ENCODE data around the gene SHMT2.

The SHMT2 gene

DNA sequence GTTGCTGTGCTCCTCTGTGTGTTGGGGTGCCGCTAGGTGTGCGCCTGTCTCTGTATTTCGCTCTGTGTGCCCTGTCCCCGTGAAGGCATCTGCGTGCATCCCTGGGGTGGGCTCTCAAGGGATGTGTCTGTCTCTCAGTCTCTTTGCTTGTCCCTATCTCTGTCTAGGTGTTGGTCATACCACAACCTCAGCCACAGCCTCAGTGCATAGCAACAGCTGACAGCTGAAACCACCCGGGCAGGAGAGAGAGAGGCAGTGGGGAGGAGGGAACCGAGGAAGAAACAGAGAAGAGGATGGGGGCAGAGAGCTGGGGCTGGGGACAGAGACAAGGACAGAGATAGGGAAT, 13.9 kb upstream of the SHMT2 start:
- no peak for DNase-seq

DNA sequence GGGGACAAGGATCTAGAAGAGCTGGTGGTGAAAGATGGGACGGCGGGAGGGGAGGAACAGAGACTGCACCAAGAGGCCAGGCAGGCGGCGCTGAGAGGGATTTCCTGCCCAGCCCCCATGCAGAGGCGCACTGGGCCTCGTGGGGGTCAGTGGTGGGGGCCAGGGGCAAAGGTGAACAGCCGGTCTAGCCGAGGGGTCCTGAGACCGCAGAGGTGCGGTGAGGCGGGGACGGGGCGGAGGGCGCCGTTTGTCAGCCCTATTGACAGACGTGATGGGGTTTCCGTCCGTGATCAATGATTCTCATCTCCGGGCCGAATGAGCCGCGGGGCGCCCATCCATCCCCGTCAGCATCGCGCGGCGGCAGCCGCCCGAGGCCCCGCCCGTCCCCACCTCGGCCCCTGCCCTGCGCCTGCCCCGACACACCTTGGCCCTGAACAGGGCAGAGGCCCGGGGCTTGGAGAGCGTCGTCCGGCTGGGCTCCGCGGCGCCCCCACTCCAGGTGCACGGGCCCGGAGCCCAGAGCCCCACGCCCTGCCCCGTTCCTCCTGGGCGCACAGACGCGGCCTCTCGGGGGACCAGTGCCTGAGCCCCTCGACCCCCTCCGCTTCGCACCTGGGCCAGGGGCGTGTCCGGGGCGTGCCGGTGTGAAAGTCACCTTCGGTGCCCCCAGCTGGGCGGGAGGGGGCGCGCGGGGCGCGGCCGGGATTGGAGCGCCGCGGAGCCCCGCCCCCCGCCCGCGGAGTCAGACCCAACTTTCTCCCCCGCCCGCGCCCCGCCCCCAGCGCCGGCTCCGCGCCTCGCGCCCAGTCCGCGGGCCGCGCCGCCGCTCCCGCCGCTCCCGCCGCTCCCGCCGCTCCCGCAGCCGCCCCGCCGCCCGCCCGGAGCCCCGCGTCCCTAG, 13.2 kb upstream of the SHMT2 start, which contains the start of gene NXPH4:
NXPH4 (plus strand) TSS at position 781 of the 898 bp plus-strand sequence. CDS start 176 bp downstream, outside the sequence.
- no peak for DNase-seq

DNA sequence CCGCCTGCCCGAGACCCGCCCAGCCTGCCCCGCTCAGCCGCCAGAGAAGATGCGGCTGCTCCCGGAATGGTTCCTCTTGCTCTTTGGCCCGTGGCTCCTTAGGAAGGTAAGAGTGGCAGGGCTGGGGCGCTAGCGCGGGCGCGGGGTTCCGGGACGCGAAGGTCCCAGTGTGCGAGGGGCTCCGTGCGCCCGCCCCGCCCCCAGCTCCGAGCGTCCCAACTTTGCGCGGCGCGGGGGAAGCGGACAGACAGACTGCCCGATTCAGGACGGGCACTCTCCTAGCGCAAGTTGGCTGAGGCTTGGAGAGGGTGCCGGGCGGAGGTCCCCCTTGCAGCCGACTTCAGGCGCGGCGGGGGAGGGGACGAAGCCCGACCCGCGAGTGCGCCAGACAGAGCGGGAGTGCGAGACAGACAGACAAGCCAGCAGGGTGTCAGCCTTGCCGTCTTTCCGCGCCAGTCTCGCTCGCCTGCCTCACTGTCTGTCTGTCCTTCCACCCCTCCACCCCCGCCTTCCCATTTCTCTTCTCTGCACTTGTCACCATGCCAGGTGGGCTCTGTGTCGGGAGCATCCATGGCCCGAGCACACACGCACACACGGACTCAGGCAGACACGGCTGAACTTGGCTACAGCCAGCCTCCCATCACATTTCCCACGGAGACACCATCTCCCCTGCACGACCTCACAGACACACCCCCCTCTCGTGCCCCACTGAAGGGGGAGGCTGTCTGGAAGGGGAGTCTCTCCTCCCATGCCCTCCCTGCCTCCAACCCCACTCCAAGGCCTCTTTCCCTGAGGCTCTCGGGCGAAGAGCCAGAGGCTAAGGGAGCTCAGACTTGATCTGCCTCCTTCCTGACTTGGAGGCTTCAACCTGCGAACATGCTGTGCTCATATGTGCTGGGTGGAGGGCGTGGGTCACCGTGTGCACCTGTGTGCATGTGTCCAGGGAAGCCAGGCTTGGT, 12.3 kb upstream of the SHMT2 start:
- no peak for DNase-seq

DNA sequence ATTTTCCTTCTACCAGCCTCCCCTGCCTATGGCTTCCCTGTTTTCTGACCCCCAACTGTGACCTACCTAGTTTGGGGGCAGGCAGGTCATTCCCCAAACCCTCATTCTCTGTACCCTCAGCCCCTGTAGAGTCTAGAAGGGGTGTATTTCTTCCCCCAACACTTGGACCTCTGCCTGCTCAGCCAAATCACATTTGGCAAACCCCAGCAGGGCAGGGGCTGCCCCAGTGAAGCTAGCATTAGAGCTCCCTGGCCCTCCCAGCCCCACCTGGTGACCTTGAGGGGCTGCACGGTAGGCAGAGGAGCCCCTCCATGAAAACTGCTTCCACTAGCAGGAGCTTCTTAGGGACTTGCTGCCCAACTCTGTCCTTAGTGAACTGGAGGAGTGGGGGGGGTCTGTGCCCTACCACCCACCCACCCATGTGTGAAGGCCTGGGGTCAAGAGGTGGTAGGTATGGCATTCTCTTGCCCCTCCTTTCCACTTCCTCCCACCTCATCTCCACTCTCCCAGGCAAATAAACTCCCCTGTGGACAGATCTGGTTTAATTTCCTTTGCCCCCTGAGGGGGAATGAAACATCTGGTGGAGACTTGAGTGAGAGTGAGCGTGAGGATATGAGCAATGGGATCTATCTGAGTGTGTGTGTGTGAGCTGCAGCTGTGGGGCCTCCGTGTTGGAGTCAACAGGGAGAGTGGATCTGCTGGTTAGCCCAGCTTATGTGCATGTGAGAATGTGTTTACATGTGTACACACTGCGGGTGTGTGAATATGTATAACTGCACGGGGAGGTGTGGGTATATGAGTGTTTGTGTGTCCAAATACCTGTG, 11.3 kb upstream of the SHMT2 start:
- DNase-seq: no peak

DNA sequence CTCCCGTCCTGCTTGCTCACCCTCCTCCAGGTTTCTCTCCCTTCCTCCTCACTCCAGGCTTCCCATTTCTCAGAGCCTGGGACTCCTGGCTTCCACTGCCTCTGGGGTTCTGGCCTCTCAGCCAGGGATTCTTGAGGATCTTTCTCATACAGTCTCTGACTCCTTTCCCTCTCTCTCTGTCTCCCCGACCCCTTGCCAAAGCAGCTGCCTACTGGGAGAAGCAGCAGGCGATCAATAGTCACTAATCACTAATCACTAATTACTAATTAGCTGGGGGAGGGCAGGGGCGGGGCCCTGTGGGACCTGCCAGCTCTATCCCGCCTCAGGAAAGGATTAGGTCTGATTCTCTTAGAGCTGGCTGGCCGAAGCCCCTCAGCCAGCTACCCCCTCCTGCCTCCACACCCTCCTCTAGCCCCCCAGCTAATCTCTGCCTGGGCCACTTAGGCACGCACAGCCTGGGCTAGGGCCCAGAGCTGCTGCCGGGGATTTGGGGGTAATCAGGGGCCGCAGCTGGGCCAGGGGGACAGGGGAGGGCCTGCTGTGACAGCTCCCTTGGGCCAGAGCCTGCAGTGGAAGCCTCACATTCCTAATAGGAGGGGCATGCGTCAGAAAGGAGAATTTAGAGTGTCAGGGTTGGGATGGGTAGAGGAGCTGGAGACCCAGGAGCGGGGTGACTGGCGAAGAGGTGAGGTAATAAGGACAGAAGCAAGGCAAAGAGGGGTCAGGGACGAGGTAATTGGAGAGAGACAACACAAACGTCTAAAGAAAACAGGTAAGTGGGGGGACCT, 10.1 kb upstream of the SHMT2 start:
- DNase-seq: no peak

DNA sequence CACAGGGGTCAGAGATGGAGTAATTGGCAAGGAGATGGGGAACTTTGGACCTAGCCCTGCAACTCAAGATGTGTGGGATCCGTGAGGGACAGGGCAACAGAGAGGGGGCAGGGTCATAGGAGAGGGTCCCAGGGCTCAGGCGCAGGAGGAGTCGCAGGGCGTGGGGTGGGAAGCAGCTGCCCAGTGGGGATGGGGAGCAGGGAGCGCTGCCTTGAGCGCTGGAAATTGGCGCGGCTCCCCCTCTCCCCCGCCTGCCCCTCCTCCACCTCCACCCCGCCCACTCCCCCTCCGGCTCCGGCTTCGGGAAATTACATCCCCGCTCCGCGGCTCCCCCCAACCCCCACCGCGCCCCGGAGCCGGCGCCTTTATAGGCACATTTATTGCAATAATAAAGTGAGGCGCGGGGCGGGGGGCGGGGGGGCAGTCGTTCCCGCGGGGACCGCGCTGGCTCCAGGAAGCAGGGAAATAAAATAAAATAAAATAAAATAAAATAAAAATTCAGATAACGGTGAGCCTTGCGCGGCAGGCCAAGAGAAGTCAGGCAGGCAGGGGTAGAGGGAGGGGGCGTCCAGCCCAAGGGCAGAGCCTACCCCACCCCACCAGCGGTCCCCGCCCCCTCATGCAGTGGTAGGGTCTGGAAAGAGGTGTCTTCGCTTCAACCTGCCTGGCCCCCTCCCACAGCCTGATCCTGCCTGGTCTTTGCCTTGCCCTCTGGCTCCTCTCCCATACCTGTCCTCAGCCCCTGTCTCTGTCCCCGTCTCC, 9.3 kb upstream of the SHMT2 start:
- DNase-seq: no peak

DNA sequence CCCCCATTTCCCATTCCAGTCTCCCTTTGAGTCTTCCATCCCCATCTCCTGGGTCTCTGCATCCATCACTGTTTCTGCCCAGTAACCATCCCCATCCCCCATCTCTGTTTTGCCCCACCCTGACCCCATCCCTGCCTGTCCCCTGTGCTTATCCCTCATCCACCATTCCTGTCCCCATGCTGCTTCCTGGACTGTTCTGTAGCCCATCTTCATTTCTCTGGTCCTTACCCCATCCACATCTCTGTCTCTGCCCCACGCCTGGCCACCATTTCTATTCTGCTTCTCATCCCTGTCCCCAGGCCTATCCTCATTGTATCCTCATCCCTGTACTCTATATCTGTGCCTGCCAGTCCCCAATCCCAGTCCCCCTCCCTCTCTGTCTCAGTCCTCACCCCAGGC, 8.7 kb upstream of the SHMT2 start:
- DNase-seq: no peak

DNA sequence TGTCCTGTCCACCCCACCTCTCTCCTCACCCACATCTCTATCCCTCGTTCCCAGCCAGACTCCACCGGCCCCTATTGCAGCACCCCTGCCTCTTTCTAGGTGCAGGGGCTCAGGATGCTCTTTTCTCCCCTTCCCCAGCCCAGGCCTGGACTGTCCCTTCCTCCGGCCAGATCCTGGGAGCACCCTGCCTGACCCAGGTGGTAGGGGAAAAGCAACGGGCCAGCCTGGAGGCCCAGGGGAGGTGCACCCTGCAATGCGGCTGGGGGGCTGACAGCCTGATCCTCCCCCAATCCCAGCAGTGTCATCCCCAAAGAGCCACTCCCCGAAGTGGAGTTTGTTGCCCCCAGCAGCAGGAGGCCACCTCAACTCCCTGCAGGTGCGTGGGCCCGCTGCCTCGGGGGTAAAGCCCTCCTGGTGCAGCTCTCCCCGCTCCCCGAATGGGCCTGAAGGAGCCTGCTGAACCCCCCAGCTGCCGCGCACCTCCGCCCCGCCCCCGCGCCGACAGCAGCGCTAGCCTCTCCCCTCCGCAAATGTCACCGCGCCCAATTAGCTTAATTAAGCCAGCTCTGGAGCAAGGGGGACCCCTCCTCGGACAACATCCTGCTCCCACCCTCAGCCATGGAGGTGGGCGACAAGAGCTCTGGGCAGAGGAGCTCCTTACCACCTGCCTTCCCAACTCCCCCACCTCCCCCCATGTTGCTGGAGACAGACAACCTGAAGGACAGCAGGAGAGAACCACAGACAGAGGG, 8.2 kb upstream of the SHMT2 start:
- DNase-seq: no peak

DNA sequence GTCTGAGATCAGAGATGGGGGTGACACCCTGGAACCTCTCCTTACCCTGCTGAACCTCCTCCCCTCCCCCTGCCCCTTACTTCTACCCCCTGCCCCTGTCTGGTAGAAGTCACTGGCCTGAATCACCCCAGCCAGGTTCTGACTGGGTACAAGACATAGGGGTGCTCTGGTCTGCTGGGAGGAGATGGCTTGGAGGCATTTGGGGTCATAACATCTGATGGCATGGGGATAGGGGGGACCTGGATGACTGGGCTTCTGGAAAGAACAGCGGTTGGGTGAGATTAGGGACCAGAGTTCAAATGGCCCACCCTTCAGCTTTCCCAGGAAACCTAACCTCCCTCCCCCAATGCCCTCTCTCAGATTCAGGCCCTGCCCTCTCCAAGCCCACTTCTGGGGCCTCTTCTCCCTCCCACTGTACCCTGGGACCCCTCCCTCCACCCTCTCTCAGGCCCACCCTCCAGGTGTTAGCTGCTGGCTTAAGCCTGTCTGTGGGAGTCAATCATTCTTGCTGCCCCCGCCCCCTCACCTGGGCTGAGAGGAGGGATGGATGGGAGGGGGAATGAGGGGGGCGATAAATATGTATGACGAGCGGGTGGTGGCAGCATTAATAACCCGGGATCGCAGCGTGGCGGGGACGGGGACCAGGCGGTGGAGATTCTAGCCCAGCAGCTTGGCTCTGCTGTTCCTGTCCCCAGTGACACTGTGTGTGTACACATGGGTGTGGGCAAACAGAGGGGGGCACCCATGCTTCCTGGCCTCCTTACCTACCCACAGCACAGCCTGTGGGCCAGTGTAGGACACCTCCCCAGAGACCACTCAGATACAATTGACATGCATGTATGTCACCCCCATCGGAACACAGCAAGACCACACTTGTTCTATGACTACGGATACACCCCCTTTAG, 7.0 kb upstream of the SHMT2 start:
- DNase-seq: no peak

DNA sequence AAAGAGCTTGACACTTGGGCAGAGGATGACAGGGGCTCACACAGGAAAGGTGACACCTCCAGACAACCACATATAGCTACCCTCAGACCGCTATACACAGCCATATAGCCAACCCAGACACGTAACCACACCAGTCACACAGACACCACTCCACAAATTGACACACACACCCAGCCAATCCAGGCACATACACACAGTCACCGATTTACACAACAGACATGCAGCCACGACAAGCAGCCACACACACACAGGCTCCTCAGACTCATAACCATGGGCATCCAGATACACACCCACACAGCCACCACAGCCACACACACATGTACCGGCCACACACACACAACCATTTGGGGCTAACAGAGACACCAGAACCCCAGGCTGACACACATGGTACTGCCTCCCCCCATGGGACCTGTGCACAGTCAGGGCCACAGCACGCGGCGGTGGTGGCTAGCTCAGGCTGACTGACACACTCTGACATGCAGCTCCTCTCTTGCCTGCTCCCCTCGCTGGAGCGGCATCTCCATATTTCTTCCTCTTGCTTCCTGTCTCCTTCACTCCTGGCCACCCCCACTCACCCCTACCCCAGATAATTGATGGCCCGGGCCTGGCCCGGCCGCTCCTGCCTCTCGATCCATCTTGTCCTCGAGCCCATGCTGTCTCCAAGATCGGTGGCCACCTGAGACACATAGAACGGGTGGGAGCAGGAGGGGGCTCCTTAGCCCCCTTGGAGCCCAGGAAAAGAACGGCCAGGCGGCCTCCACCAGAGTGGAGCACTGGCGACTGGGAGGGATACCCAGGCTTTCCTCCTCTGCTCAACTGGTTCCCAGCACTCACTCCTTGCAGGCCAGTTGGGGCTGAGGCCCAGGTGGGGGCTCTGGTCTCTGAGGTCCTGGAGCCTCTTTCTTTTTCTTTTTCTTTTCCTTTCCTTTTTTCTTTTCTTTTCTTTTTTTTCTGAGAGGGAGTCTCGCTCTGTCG, 6.0 kb upstream of the SHMT2 start:
- no peak for DNase-seq

DNA sequence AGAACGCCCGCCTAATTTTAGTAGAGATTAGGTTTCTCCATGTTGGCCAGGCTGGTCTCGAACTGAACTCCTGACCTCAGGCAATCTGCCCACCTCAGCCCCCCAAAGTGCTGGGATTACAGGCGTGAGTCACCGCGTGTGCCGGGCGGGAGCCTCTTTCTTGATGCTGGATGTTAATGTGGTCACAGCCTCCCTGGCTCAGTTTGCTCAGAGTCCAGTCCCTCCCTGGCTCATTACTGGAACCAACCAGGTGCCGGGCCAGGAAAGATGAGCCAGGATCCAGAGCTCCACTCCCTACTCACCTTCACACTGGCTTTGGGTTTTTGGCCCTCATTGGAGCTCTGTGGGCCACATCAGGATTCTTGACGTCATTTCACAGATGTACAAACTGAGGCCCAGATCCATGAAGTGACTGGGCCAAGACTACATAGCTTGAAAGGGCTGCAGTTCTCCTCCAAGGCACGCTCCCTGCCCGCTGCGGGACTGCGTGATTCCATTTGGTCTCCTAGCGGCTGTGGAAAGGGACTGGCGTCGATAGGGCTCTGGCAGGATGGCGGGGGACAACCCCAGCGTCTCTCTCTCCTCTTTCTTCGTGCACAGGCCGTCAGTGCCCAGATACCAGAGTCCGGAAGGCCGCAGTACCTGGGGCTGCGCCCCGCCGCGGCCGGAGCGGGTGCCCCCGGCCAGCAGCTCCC, 5.1 kb upstream of the SHMT2 start:
- no peak for DNase-seq

DNA sequence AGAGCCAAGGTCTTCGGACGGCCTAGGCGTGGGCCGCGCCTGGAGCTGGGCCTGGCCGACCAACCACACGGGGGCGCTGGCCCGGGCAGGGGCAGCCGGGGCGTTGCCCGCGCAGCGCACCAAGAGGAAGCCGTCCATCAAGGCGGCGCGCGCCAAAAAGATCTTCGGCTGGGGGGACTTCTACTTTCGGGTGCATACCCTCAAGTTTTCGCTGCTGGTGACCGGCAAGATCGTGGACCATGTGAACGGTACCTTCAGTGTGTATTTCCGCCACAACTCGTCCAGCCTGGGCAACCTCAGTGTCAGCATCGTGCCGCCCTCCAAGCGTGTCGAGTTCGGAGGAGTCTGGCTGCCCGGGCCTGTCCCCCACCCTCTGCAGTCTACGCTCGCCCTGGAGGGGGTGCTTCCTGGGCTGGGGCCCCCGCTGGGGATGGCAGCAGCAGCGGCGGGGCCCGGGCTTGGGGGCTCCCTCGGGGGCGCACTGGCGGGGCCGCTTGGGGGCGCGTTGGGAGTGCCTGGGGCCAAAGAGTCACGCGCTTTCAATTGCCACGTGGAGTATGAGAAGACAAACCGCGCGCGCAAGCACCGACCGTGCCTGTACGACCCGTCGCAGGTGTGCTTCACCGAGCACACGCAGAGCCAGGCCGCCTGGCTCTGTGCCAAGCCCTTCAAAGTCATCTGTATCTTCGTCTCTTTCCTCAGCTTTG, 4.4 kb upstream of the SHMT2 start:
- no peak for DNase-seq

DNA sequence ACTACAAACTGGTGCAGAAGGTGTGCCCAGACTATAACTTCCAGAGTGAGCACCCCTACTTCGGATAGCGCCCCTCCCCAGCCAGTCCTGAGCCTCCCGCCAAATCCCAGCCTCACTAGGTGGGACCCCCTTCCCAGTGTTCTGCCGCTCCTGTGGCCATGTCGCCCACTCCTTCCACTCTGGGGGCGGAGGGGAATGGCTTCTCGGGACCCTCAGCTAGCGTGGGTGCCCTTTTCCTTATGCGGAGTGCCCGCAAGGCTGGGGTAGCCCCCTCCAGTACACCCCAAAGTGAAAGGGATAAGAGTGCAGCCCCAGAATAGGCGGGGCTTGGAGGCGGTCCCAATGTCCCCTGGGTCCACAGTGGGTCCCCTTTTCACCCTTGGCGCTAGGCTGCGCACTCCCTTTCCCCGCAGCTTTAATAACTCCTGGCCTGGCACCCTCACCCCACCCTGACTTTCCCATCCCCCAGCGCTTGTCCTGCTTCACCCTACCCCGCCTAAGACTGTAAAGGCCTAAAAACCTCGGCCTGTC, 3.8 kb upstream of the SHMT2 start:
- no peak for DNase-seq

DNA sequence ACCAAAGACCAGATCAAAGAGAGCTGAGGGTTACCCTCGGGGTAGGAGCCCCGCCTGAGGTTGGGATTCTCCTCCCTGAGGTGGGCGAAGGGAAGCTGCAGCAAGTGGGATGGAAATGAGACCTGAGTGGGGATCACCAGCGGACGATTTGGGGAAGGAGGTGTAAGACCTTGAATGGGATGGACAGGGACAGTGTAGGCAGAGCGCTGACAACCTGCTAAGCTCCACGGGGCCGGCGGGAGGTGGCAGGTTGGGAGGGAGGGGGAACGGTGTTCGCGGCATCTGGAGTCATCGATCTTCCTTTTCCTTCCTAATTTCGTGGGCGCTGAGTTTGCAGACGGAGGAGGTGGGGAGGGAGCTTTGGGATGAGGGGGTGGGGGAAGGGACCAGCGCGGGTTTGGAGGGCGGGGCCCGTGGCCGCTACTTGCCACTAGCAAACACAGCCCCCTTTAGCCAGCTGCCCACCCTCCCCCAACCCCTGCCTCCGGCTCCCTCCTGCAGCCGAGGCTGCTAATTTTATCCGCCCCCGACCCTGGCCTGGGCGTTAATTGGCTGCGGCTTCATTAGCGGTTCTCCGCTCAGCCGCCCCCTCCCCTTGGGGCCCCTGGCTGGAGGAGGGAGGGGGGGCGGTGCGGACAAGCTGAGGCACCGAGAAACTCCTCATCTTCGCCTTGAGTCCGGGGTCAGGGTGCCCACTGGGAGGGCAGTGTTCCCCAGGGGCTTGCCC, 2.8 kb upstream of the SHMT2 start:
- no peak for DNase-seq

DNA sequence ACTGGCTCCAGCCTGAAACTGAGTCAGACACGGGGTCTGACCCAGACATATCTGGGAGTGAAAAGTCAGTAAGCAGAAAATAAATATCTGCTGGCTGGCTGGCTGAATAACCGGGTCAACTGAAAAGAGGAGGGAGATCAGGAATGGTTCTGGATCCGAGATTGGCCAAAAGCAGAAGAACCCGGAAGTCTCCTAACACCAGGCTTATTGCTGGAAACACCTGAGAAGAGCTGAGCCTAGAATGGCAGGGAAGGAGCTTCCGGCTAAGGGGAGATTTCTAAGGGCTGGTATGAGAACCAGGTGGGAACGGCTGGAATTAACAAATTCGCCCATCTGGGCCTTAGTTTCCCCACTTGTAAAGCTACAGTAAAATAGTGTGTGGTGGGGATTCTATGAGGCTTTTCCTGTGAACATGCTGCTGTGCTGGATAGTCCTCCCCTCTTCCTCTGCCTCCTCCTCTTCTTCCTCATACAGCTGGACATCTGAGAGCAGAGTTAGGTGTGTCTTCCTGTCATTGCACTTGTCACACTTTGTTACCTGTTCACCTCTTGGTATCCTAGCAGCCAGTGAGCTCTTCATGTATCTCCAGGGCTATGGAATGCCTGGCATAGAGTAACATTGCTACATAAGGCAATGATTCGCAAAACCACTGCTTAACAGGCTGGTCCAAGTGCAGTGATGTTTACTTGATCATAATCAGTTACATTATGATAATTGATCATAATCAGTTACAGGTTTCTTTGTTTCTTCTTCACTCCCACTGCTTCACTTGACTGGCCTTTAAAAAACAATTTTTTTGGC, 2.0 kb upstream of the SHMT2 start:
- DNase-seq: no peak
